Measurements from ENCODE around the gene THY1.

DNA sequence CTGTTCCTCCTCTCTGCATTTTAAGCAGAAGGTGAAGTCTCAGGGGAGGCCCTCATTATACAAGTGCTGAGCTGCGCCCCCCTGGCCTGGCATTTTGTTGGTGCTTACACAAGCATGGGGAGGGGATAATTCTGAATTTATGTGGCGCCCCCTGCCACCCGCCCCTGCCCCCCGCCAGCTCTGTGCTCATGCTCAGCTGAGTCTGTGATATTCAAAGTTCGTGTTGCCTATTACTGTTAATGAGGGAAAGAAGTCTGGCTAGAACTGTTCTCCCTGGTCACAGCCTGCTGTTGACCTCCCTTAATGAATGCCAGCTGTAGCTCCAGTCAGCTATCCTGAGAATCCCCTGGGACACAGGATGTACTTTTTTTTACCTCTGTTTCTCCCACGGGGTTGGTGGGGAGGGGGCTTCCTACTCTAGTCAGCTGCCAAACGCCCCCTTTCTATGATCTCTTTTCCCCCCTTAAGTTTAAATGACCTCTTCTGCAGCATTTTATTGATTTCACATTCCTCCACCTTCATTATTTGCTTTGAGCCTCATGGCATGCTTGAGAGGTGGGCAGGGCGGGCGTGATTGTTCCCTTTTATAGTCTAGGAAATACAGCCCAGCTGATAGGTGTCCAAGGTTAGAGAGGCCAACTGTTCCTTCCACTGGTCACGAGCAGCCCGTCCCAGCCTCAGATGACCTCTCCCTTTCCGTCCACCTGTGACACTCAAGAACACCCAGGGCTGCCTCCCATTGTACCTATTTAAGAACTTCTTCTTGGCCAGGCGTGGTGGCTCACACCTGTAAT, 53.6 kb downstream of the THY1 start:
- TF ChIP-seq, protein P1, sequence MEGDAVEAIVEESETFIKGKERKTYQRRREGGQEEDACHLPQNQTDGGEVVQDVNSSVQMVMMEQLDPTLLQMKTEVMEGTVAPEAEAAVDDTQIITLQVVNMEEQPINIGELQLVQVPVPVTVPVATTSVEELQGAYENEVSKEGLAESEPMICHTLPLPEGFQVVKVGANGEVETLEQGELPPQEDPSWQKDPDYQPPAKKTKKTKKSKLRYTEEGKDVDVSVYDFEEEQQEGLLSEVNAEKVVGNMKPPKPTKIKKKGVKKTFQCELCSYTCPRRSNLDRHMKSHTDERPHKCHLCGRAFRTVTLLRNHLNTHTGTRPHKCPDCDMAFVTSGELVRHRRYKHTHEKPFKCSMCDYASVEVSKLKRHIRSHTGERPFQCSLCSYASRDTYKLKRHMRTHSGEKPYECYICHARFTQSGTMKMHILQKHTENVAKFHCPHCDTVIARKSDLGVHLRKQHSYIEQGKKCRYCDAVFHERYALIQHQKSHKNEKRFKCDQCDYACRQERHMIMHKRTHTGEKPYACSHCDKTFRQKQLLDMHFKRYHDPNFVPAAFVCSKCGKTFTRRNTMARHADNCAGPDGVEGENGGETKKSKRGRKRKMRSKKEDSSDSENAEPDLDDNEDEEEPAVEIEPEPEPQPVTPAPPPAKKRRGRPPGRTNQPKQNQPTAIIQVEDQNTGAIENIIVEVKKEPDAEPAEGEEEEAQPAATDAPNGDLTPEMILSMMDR (IDR thresholded peaks at IDR 0.05): no peak
- TF ChIP-seq POLR2AphosphoS5 (IDR thresholded peaks at IDR 0.05): no peak
- TF ChIP-seq EP300 (IDR thresholded peaks at IDR 0.05): no peak

Measured in esophagus muscularis mucosa (tissue), 4 donors.